Activated T-helper 17 cell treated with anti-CD3 and anti-CD28 coated beads, Interleukin-2, amount 50 U/mL, for 72 hours (primary cell): ENCODE data around the gene CEACAM19. TPM values are rescaled to one million over a fixed set of nuclear protein-coding genes. Genes with fewer than 3 reads are reported as not detected.
"Not testable (repeated sequence)": the region's sequence is repeated elsewhere in the genome, so short reads cannot be mapped to it uniquely, and the experiment has no call there.

ENCODE experiments used
- ATAC-seq: fragments of 150-1000 bp; cut with Tn5 transposase; replicated peaks from 2 replicates; pipeline ENCODE4 v1.10.0; 2021; ENCODE audit warnings: mild to moderate bottlenecking, moderate library complexity
- H3K27ac Mint-ChIP-seq: one replicate; pipeline ENCODE4 v1.8.0; 2022; ENCODE audit warnings: mixed read lengths
- H3K27me3 Mint-ChIP-seq: one replicate; pipeline ENCODE4 v1.8.0; 2022; ENCODE audit warnings: mixed read lengths
- H3K36me3 Mint-ChIP-seq: one replicate; pipeline ENCODE4 v1.8.0; 2022; ENCODE audit warnings: low read depth, mild to moderate bottlenecking, mixed read lengths
- H3K4me1 Mint-ChIP-seq: one replicate; pipeline ENCODE4 v1.8.0; 2022; ENCODE audit warnings: mixed read lengths
- H3K4me3 Mint-ChIP-seq: one replicate; pipeline ENCODE4 v1.8.0; 2022; ENCODE audit warnings: mild to moderate bottlenecking, mixed read lengths
- H3K9me3 Mint-ChIP-seq: one replicate; pipeline ENCODE4 v1.8.0; 2022; ENCODE audit warnings: mixed read lengths
- total RNA-seq, 2 donors: library from RNA; stranded (reverse); gene quantifications; one replicate each; pipeline ENCODE4 v1.2.3, GENCODE V29; 2022

Gene CEACAM19
- total RNA-seq, 2 donors from 2014 or later: 1.1 to 1.6 TPM

DNA sequence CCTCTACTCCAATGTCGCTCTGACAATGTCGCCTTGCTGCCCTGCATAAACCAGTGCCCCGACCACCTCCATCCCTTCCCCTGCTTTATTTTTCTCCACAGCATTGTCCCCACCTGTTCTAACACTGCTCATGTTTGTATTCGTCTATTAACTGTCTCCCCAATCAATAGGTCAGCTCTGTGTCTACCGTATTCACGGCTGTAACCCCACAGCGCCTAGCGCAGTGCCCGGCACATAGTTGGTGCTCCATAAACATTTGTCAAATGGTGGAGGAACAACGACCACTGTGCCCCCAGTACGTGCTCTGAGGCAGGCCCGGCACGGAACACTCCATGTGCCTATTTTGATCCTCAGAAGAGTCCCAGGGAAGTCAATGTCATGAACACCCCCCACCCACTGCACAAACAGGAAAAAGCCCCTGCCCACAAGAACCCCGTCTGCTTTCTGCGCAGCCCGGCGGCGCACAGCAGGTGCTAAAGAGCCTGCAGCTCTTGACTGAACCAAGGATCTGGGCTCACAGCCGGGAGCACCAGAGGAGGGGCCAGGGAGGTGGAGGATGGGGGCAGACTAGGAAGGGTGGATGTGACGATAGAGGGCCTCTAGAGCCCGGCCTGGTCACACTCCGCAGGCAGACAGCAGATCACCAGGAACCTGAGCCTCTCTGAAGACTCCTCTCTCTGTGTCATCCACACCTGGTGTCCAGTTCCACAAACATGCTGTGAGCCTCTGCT, 25.8 kb downstream of the CEACAM19 start:
- no peak for ATAC-seq
- peak overlapping the region; percentile 41 for H3K27ac Mint-ChIP-seq
- H3K4me3 Mint-ChIP-seq: no peak overlapping the region
- no peaks in the 10 kb centered on the region for H3K9me3 Mint-ChIP-seq
- peaks cover 4% of the 10 kb centered on the region for H3K27me3 Mint-ChIP-seq
- peaks cover 14% of the 10 kb centered on the region for H3K4me1 Mint-ChIP-seq
- no peaks in the 10 kb centered on the region for H3K36me3 Mint-ChIP-seq

DNA sequence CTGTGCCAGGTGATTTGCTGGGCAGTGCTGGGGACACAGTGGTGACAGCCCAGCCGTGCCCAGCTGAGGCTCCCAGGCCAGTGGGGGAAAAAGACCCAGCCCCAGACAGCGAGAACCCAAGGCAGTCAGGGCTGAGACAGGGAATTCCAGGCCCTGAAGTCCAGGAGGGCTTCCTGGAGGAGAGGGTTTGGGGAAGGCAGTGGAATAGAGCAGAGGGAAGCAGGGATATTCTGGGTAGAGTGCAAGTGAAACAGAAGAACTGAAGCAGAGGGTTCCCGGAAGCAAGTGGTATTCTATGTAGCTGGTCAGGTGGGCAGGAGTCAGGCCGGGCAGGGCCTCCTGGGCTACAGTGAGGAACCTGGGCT, 26.4 kb downstream of the CEACAM19 start:
- Mint-ChIP-seq H3K36me3 (no peaks in the 10 kb centered on the region), H3K27me3 (peaks cover 4% of the 10 kb centered on the region), H3K27ac (peak overlapping the region; percentile 41), H3K4me1 (peaks cover 10% of the 10 kb centered on the region), H3K4me3 (no peak overlapping the region), H3K9me3 (no peaks in the 10 kb centered on the region)
- no peak for ATAC-seq

- Mint-ChIP-seq H3K27me3 (peaks cover 4% of the 10 kb centered on the region), H3K4me1 (peaks cover 6% of the 10 kb centered on the region), H3K9me3 (no peaks in the 10 kb centered on the region), H3K36me3 (no peaks in the 10 kb centered on the region), H3K27ac (no peak within 1 kb of the TSS), H3K4me3 (no peak within 1 kb of the TSS)
- ATAC-seq: no peak
Observed at GRCh38 chr19:44698492-44699201, 27.4 kb downstream of the CEACAM19 start, which contains the start of gene CEACAM16. Gene CEACAM16, plus strand, starts transcription at chr19:44699151. Its CDS starts 2,306 bp downstream, at chr19:44701457.

DNA sequence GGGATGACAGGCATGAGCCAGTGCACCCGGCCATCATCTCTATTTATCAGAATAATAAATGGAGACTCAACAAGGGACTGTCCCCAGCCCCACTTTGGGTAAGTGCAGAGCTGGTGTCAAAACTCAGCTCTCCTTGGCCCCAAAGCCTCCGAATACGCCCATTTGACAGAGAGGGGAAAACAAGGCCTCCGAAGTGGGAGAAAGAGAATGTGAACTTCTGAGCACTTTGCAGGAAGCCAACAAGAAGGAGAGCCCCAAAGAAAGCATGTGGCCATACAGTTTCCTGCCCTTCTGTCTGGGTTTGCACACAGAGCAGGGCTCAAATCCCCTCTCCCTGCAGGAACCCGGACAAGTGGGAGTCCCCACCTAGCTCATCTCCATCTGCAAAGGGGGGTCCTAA, 29.3 kb downstream of the CEACAM19 start:
- no peaks in the 10 kb centered on the region for H3K9me3 Mint-ChIP-seq
- ATAC-seq: no peak
- no peaks in the 10 kb centered on the region for H3K4me1 Mint-ChIP-seq
- peaks cover 4% of the 10 kb centered on the region for H3K27me3 Mint-ChIP-seq
- H3K27ac Mint-ChIP-seq: no peak overlapping the region
- no peak overlapping the region for H3K4me3 Mint-ChIP-seq
- no peaks in the 10 kb centered on the region for H3K36me3 Mint-ChIP-seq

DNA sequence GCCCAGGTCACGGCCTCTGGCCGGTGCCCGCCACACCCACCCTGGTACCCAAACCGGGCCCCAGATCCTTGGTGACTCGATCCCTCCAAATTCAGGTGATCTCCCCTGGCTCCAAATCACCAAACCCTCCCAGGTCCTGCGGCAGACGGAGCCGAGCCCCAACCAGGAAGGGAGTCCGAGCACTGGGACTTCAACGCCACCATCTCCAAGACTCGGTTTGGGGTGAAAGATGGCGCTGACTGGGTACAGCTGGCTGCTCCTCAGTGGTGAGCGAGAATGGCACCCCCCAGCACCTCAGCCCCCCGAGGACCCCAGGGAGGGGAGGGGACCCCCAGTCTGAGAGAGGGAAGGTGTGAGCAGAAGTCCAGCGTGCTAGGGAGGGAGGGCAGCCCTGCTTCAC, 29.9 kb downstream of the CEACAM19 start:
- H3K27me3 Mint-ChIP-seq: peaks cover 4% of the 10 kb centered on the region
- no peak for ATAC-seq
- H3K4me1 Mint-ChIP-seq: no peaks in the 10 kb centered on the region
- H3K4me3 Mint-ChIP-seq: no peak overlapping the region
- no peak overlapping the region for H3K27ac Mint-ChIP-seq
- no peaks in the 10 kb centered on the region for H3K9me3 Mint-ChIP-seq
- H3K36me3 Mint-ChIP-seq: no peaks in the 10 kb centered on the region

- peaks cover 3% of the 10 kb centered on the region for H3K27me3 Mint-ChIP-seq
- H3K4me3 Mint-ChIP-seq: no peak overlapping the region
- no peaks in the 10 kb centered on the region for H3K4me1 Mint-ChIP-seq
- no peak for ATAC-seq
- H3K9me3 Mint-ChIP-seq: no peaks in the 10 kb centered on the region
- H3K27ac Mint-ChIP-seq: no peak overlapping the region
- H3K36me3 Mint-ChIP-seq: no peaks in the 10 kb centered on the region
Observed at GRCh38 chr19:44702551-44703176, 31.4 kb downstream of the CEACAM19 start.

GRCh38 chr19:44703336-44704078, 32.2 kb downstream of the CEACAM19 start:
- Mint-ChIP-seq H3K36me3 (no peaks in the 10 kb centered on the region), H3K9me3 (no peaks in the 10 kb centered on the region), H3K4me1 (no peaks in the 10 kb centered on the region), H3K27ac (no peak overlapping the region), H3K4me3 (no peak overlapping the region), H3K27me3 (no peaks in the 10 kb centered on the region)
- ATAC-seq: no peak

GRCh38 chr19:44704982-44705381, 33.7 kb downstream of the CEACAM19 start:
- no peak overlapping the region for H3K27ac Mint-ChIP-seq
- ATAC-seq: no peak
- H3K27me3 Mint-ChIP-seq: no peaks in the 10 kb centered on the region
- no peak overlapping the region for H3K4me3 Mint-ChIP-seq
- no peaks in the 10 kb centered on the region for H3K4me1 Mint-ChIP-seq
- no peaks in the 10 kb centered on the region for H3K9me3 Mint-ChIP-seq
- no peaks in the 10 kb centered on the region for H3K36me3 Mint-ChIP-seq

GRCh38 chr19:44705502-44706010, 34.3 kb downstream of the CEACAM19 start:
- no peaks in the 10 kb centered on the region for H3K36me3 Mint-ChIP-seq
- H3K27me3 Mint-ChIP-seq: no peaks in the 10 kb centered on the region
- ATAC-seq: no peak
- no peaks in the 10 kb centered on the region for H3K9me3 Mint-ChIP-seq
- no peak overlapping the region for H3K4me3 Mint-ChIP-seq
- H3K4me1 Mint-ChIP-seq: no peaks in the 10 kb centered on the region
- H3K27ac Mint-ChIP-seq: no peak overlapping the region

DNA sequence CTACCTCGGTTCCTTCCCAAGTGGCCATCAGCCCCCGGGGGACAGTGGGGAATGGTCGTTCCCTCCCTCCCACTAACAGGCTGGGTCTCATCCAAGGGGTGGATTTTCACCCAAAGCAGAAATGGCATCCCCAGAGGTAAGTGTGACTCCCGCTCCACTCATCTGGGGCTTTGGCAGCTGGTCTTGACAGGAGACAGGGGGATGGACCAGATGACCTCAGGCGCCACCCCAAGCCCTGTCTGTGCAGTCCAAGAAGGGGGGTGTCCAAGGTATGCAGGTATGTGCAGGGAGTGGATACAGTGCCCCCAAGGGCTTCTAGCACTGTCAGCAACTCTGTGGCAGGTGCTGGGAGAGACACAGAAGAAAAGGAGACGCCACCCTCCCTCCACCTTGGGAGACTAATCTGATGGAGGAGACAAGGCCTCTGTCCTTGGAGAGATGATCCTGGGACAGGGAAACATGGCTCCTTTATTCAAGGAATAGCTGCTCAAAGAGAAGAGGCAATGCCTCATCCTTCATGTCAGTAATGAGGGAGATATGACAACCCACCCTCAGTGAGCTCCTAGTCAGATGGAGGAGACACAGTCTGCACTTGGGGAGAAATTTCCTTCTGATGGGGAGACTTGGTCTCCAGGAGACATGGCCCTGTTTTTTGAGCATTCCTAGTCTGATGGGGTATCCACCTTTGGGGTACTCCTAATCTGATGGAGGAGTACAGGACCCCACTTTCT, 35.4 kb downstream of the CEACAM19 start:
- Mint-ChIP-seq H3K9me3 (no peaks in the 10 kb centered on the region), H3K4me3 (no peak overlapping the region), H3K36me3 (no peaks in the 10 kb centered on the region), H3K4me1 (no peaks in the 10 kb centered on the region), H3K27ac (no peak overlapping the region), H3K27me3 (no peaks in the 10 kb centered on the region)
- ATAC-seq: no peak

GRCh38 chr19:44707794-44708193, 36.5 kb downstream of the CEACAM19 start:
- H3K27me3 Mint-ChIP-seq: no peaks in the 10 kb centered on the region
- no peaks in the 10 kb centered on the region for H3K36me3 Mint-ChIP-seq
- ATAC-seq: no peak
- H3K27ac Mint-ChIP-seq: no peak overlapping the region
- H3K4me3 Mint-ChIP-seq: no peak overlapping the region
- no peaks in the 10 kb centered on the region for H3K4me1 Mint-ChIP-seq
- H3K9me3 Mint-ChIP-seq: no peaks in the 10 kb centered on the region

DNA sequence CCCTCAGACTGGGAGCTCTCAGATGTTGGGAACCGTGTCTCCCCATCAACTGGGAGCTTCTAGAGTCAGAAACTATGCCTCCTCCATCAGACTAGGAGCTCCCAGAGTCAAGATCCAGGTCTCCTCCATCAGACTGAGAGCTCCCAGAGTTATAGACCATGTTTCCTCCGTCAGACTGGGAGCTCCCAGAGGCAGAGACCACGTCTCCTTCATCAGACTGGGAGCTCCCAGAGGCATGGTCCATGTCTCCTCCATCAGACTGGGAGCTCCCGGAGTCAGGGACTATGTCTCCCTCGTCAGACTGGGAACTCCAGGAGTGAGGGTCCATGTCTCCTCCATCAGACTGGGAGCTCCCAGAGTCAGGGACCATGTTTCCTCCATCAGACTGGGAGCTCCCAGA, 37.7 kb downstream of the CEACAM19 start:
- H3K9me3 Mint-ChIP-seq: no peaks in the 10 kb centered on the region
- H3K36me3 Mint-ChIP-seq: no peaks in the 10 kb centered on the region
- no peaks in the 10 kb centered on the region for H3K4me1 Mint-ChIP-seq
- no peak overlapping the region for H3K27ac Mint-ChIP-seq
- H3K27me3 Mint-ChIP-seq: no peaks in the 10 kb centered on the region
- no peak for ATAC-seq
- no peak overlapping the region for H3K4me3 Mint-ChIP-seq

DNA sequence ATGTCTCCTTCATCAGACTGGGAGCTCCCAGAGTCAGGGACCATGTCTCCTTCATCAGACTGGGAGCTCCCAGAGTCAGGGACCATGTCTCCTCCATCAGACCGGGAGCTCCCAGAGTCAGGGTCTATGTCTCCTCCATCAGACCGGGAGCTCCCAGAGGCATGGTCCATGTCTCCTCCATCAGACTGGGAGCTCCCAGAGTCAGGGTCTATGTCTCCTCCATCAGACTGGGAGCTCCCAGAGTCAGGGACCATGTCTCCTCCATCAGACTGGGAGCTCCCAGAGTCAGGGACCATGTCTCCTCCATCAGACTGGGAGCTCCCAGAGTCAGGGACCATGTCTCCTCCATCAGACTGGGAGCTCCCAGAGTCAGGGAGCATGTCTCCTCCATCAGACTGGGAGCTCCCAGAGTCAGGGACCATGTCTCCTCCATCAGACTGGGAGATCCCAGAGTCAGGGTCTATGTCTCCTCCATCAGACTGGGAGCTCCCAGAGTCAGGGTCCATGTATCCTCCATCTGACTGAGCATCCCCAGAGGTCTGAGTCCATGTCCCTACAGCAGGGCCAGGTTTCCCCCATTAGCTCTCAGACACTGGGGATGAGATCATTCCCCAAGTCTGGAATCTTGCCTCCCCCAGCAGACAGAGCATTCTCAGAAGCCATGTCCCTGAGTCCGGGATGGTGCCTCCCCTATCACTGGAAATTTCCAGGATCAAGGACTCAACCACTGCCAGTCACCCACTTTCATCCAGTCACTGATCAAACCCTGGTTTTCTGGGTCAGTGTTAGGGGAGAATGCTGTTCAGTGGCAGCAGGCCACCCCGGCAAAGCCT, 38.4 kb downstream of the CEACAM19 start:
- not testable (repeated sequence) for ATAC-seq, H3K36me3 Mint-ChIP-seq, H3K9me3 Mint-ChIP-seq, H3K4me1 Mint-ChIP-seq, H3K4me3 Mint-ChIP-seq, H3K27ac Mint-ChIP-seq, H3K27me3 Mint-ChIP-seq
